Rectal smooth muscle tissue (tissue), 1 donor: ENCODE results near the gene UNC13A.
"Not testable (repeated sequence)": the region's sequence is repeated elsewhere in the genome, so short reads cannot be mapped to it uniquely, and the experiment has no call there.

Source experiments
- H3K27ac ChIP-seq: one replicate; pipeline ENCODE4 v1.7.0; 2013; ENCODE audit warnings: low read depth, low read length, inconsistent platforms
- H3K27me3 ChIP-seq: one replicate; pipeline ENCODE4 v1.7.0; 2013; ENCODE audit warnings: low read length; ENCODE audit not compliant: control insufficient read depth, insufficient read depth
- H3K36me3 ChIP-seq: one replicate; pipeline ENCODE4 v1.7.0; 2013; ENCODE audit warnings: low read length; ENCODE audit not compliant: control insufficient read depth, insufficient read depth
- H3K4me1 ChIP-seq: one replicate; pipeline ENCODE4 v1.7.0; 2013; ENCODE audit warnings: low read length; ENCODE audit not compliant: control insufficient read depth, insufficient read depth
- H3K4me3 ChIP-seq: one replicate; pipeline ENCODE4 v1.7.0; 2013; ENCODE audit warnings: low read length
- H3K9ac ChIP-seq: one replicate; pipeline ENCODE4 v1.7.0; 2013; ENCODE audit warnings: low read length

UNC13A gene

GRCh38 chr19:17577457-17578097, 110.6 kb downstream of the UNC13A start:
- Histone ChIP-seq H3K36me3 (peaks cover 19% of the 10 kb centered on the region), H3K27ac (no peak overlapping the region), H3K4me1 (no peaks in the 10 kb centered on the region), H3K27me3 (no peaks in the 10 kb centered on the region), H3K4me3 (no peak overlapping the region), H3K9ac (no peak overlapping the region)

DNA sequence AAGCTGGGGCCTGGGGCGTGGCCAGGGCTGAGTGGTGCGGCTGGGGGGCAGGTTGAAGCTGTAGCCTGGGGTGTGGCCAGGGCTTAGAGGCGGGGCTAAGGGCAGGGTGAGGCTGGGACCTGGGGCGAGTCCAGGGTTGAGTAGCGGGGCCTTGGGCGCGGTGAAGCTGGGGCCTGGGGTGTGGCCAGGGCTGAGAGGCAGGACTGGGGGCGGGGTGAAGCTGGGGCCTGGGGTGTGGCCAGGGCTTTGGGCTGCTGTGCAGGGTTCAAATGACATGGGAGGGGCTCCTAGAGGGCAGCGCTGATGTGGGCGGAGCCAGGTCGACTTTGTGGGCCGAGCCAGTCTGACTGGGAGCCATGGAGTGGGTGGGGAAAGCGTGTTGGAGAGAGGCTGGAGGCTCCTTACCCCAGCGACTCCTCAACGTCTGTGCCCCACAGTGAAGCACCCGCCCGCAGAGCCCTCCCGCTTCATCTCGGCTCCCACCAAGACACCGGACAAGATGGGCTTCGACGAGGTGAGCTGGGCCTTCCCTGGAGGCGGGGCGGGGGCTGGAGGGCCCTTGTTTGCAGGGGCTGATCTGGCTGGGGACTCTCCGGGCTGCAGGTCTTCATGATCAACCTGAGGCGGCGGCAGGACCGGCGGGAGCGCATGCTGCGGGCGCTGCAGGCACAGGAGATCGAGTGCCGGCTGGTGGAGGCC, 111.2 kb downstream of the UNC13A start:
- Histone ChIP-seq H3K27ac (no peak overlapping the region), H3K36me3 (peaks cover 22% of the 10 kb centered on the region), H3K4me3 (no peak overlapping the region), H3K27me3 (no peaks in the 10 kb centered on the region), H3K4me1 (no peaks in the 10 kb centered on the region), H3K9ac (no peak overlapping the region)

GRCh38 chr19:17575871-17576757, 112.0 kb downstream of the UNC13A start:
- Histone ChIP-seq H3K9ac (no peak overlapping the region), H3K36me3 (peaks cover 22% of the 10 kb centered on the region), H3K4me3 (no peak overlapping the region), H3K4me1 (no peaks in the 10 kb centered on the region), H3K27ac (no peak overlapping the region), H3K27me3 (no peaks in the 10 kb centered on the region)

DNA sequence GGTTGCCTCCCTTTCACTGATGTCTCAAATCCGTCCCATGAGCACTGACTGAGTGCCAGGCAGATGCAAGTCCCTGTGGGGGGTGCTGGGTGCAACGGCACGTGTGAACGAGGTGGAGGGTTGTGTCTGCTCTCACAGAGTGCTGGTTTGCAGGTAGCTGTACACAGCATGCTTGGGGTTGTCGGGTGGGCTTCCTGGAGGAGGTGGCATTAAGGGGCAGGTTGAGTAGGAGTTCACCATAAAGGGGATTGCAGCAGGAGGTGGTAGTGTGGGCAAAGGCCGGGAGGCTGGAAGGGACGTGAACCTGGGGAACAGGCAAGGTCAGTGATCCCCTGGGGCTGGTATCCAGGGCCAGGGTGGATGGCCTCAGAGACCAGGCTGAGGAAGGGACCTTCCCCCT, 115.5 kb downstream of the UNC13A start:
- Histone ChIP-seq H3K27me3 (no peaks in the 10 kb centered on the region), H3K4me3 (no peak overlapping the region), H3K4me1 (no peaks in the 10 kb centered on the region), H3K27ac (no peak overlapping the region), H3K36me3 (peaks cover 20% of the 10 kb centered on the region), H3K9ac (no peak overlapping the region)

DNA sequence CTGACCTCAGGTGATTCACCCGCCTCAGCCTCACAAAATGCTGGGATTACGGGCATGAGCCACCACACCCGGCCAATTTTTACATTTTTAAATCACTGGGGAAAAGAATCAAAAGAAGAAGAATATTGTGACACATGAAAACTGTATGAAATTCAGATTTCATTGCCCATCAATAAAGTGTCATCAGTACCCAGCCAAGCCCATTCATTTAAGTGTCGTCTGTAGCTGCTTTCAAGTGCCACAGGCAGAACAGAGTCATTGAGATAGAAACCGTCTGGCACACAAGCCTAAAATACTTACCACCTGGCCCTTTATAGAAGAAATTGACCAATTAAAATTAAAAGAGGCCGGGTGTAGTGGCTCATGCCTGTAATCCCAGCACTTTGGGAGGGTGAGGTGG, 117.4 kb downstream of the UNC13A start:
- H3K9ac ChIP-seq: no peak overlapping the region
- no peaks in the 10 kb centered on the region for H3K4me1 ChIP-seq
- H3K36me3 ChIP-seq: peaks cover 19% of the 10 kb centered on the region
- no peaks in the 10 kb centered on the region for H3K27me3 ChIP-seq
- H3K27ac ChIP-seq: no peak overlapping the region
- H3K4me3 ChIP-seq: no peak overlapping the region

- not testable (repeated sequence) for H3K9ac ChIP-seq, H3K4me3 ChIP-seq, H3K4me1 ChIP-seq, H3K27me3 ChIP-seq, H3K27ac ChIP-seq
- peaks cover 18% of the 10 kb centered on the region for H3K36me3 ChIP-seq
These were observed 117.9 kb downstream of the UNC13A start for GRCh38 chr19:17570291-17570690.

- peaks cover 18% of the 10 kb centered on the region for H3K36me3 ChIP-seq
- no peaks in the 10 kb centered on the region for H3K4me1 ChIP-seq
- H3K4me3 ChIP-seq: no peak overlapping the region
- H3K27ac ChIP-seq: no peak overlapping the region
- no peak overlapping the region for H3K9ac ChIP-seq
- H3K27me3 ChIP-seq: no peaks in the 10 kb centered on the region
These were observed 120.2 kb downstream of the UNC13A start for GRCh38 chr19:17567940-17568339.

DNA sequence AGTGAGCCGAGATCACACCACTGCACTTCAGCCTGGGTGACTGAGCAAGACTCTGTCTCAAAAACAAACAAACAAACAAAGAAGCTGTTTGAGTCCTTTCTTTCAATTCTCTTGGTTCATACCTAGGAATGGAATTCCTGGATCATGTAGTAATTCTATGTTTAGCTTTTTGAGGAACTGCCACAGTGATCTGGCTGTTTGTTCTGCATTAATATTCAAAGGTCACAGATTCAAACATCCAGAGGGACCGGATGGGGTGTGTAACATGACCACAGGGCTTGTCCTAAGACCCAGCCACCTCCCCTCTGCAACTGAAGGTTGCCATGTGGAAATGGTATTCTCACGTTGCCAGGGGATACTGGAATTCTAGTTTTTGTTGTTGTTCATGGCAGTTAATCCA, 122.5 kb downstream of the UNC13A start:
- H3K36me3 ChIP-seq: peaks cover 18% of the 10 kb centered on the region
- H3K4me3 ChIP-seq: no peak overlapping the region
- H3K27ac ChIP-seq: no peak overlapping the region
- no peak overlapping the region for H3K9ac ChIP-seq
- H3K27me3 ChIP-seq: no peaks in the 10 kb centered on the region
- H3K4me1 ChIP-seq: no peaks in the 10 kb centered on the region

- Histone ChIP-seq H3K4me1 (no peaks in the 10 kb centered on the region), H3K36me3 (peaks cover 25% of the 10 kb centered on the region), H3K4me3 (no peak overlapping the region), H3K27ac (no peak overlapping the region), H3K9ac (no peak overlapping the region), H3K27me3 (no peaks in the 10 kb centered on the region)
These were observed 123.4 kb downstream of the UNC13A start for GRCh38 chr19:17564781-17565180.

- Histone ChIP-seq H3K27me3 (no peaks in the 10 kb centered on the region), H3K4me3 (no peak overlapping the region), H3K4me1 (no peaks in the 10 kb centered on the region), H3K27ac (no peak overlapping the region), H3K36me3 (peaks cover 20% of the 10 kb centered on the region), H3K9ac (no peak overlapping the region)
These were observed 125.6 kb downstream of the UNC13A start for GRCh38 chr19:17562561-17562960.

- Histone ChIP-seq H3K4me1 (no peaks in the 10 kb centered on the region), H3K27ac (no peak overlapping the region), H3K9ac (no peak overlapping the region), H3K36me3 (peaks cover 17% of the 10 kb centered on the region), H3K27me3 (no peaks in the 10 kb centered on the region), H3K4me3 (no peak overlapping the region)
These were observed 126.1 kb downstream of the UNC13A start for GRCh38 chr19:17562097-17562496.

GRCh38 chr19:17560205-17560595, 128.0 kb downstream of the UNC13A start:
- peaks cover 17% of the 10 kb centered on the region for H3K36me3 ChIP-seq
- H3K27ac ChIP-seq: no peak overlapping the region
- no peak overlapping the region for H3K9ac ChIP-seq

More at GRCh38 chr19:17560205-17560595, 128.0 kb downstream of the UNC13A start:
- no peaks in the 10 kb centered on the region for H3K27me3 ChIP-seq
- H3K4me1 ChIP-seq: no peaks in the 10 kb centered on the region
- H3K4me3 ChIP-seq: no peak overlapping the region
